H9 (cell line): ENCODE data around the gene UBE2D2. TPM values are rescaled to one million over a fixed set of nuclear protein-coding genes. Genes with fewer than 3 reads are reported as not detected.

Experiments
- DNase-seq: peaks from one replicate; pipeline ENCODE4 v3.0.0-alpha.2; 2017
- H2AFZ ChIP-seq: one replicate; pipeline ENCODE4 v1.6.1; 2013; ENCODE audit warnings: mild to moderate bottlenecking, low read length, control low read depth, moderate library complexity
- H2AK5ac ChIP-seq: 2 replicates; pipeline ENCODE4 v1.6.1; 2013; ENCODE audit warnings: low read length, control low read depth, mixed read lengths; ENCODE audit not compliant: insufficient read length
- H2BK120ac ChIP-seq: one replicate; pipeline ENCODE4 v1.6.1; 2013; ENCODE audit warnings: low read depth, mild to moderate bottlenecking, low read length, control low read depth, inconsistent platforms; ENCODE audit not compliant: poor library complexity, severe bottlenecking
- H2BK12ac ChIP-seq: 2 replicates; pipeline ENCODE4 v1.6.1; 2013; ENCODE audit warnings: low read length, control low read depth, mixed read lengths, low read depth; ENCODE audit not compliant: insufficient read length
- H2BK15ac ChIP-seq: 2 replicates; pipeline ENCODE4 v1.6.1; 2013; ENCODE audit warnings: low read depth, low read length, control low read depth
- H2BK20ac ChIP-seq: one replicate; pipeline ENCODE4 v1.6.1; 2013; ENCODE audit warnings: low read depth, mild to moderate bottlenecking, low read length, control low read depth, inconsistent platforms; ENCODE audit not compliant: poor library complexity, severe bottlenecking
- H2BK5ac ChIP-seq: 2 replicates; pipeline ENCODE4 v1.6.1; 2013; ENCODE audit warnings: low read length, control low read depth, mixed read lengths; ENCODE audit not compliant: insufficient read length
- H3K14ac ChIP-seq: 2 replicates; pipeline ENCODE4 v1.6.1; 2013; ENCODE audit warnings: low read length, control low read depth; ENCODE audit not compliant: insufficient read depth
- H3K18ac ChIP-seq: 2 replicates; pipeline ENCODE4 v1.6.1; 2013; ENCODE audit warnings: low read depth, mild to moderate bottlenecking, mixed read lengths, low read length, control low read depth; ENCODE audit not compliant: insufficient read length
- H3K23ac ChIP-seq: 2 replicates; pipeline ENCODE4 v1.6.1; 2013; ENCODE audit warnings: low read length, control low read depth, mixed read lengths, low read depth; ENCODE audit not compliant: insufficient read length
- H3K23me2 ChIP-seq: 2 replicates; pipeline ENCODE4 v1.6.1; 2013; ENCODE audit warnings: low read depth, mild to moderate bottlenecking, mixed read lengths, low read length, control low read depth; ENCODE audit not compliant: insufficient read length, poor library complexity, severe bottlenecking
- H3K27ac ChIP-seq: 2 replicates; pipeline ENCODE4 v1.5.1; 2013; ENCODE audit warnings: low read length, control low read depth, mixed read lengths, low read depth; ENCODE audit not compliant: insufficient read length
- H3K27me3 ChIP-seq: 2 replicates; pipeline ENCODE4 v1.6.1; 2013; ENCODE audit warnings: low read length, control low read depth, inconsistent platforms; ENCODE audit not compliant: insufficient read depth
- H3K4ac ChIP-seq: 2 replicates; pipeline ENCODE4 v1.6.1; 2013; ENCODE audit warnings: low read depth, mild to moderate bottlenecking, control low read depth, inconsistent platforms, low read length, moderate library complexity
- H3K4me1 ChIP-seq: 2 replicates; pipeline ENCODE4 v1.6.1; 2013; ENCODE audit warnings: low read length, control low read depth, inconsistent platforms; ENCODE audit not compliant: insufficient read depth
- H3K4me2 ChIP-seq: 2 replicates; pipeline ENCODE4 v1.6.1; 2013; ENCODE audit warnings: low read length, control low read depth, mixed read lengths; ENCODE audit not compliant: insufficient read length, insufficient read depth
- H3K56ac ChIP-seq: 2 replicates; pipeline ENCODE4 v1.6.1; 2013; ENCODE audit warnings: low read depth, mild to moderate bottlenecking, mixed read lengths, low read length, control low read depth; ENCODE audit not compliant: insufficient read length
- H3K79me1 ChIP-seq: 2 replicates; pipeline ENCODE4 v1.6.1; 2013; ENCODE audit warnings: low read depth, mild to moderate bottlenecking, moderate library complexity, low read length, control low read depth, inconsistent platforms; ENCODE audit not compliant: insufficient read depth, poor library complexity, severe bottlenecking
- H3K79me2 ChIP-seq: 2 replicates; pipeline ENCODE4 v1.6.1; 2013; ENCODE audit warnings: low read length, control low read depth, inconsistent platforms; ENCODE audit not compliant: insufficient read depth
- H3K9ac ChIP-seq: 2 replicates; pipeline ENCODE4 v1.6.1; 2013; ENCODE audit warnings: low read length, control low read depth, mixed read lengths; ENCODE audit not compliant: insufficient read length; ENCODE audit errors: extremely low read depth
- H3K9me3 ChIP-seq: one replicate; pipeline ENCODE4 v1.6.1; 2013; ENCODE audit warnings: low read depth, low read length, inconsistent platforms; ENCODE audit not compliant: control insufficient read depth
- H3T11ph ChIP-seq: one replicate; pipeline ENCODE4 v1.6.1; 2013; ENCODE audit warnings: mild to moderate bottlenecking, low read length, control low read depth, inconsistent platforms
- H4K20me1 ChIP-seq: one replicate; pipeline ENCODE4 v1.6.1; 2013; ENCODE audit not compliant: control insufficient read depth, insufficient read length, insufficient read depth
- H4K5ac ChIP-seq: 2 replicates; pipeline ENCODE4 v1.6.1; 2013; ENCODE audit warnings: low read depth, mild to moderate bottlenecking, mixed read lengths, low read length, control low read depth; ENCODE audit not compliant: insufficient read length
- H4K8ac ChIP-seq: replicated peaks from 2 replicates; pipeline ENCODE4 v1.6.1; 2013; ENCODE audit warnings: low read length, control low read depth, mixed read lengths, low read depth; ENCODE audit not compliant: insufficient read length
- H4K91ac ChIP-seq: 2 replicates; pipeline ENCODE4 v1.6.1; 2013; ENCODE audit warnings: low read depth, mild to moderate bottlenecking, moderate library complexity, mixed read lengths, low read length, control low read depth; ENCODE audit not compliant: insufficient read length
- H3K27ac Mint-ChIP-seq, 3 experiments: 2 replicates in 2 of 3; 3 replicates in 1 of 3; pipeline ENCODE4 v1.8.0; 2020 to 2021; ENCODE audit warnings: mixed read lengths in 3 of 3, mild to moderate bottlenecking in 1 of 3, moderate library complexity in 1 of 3
- H3K27me3 Mint-ChIP-seq: 2 replicates; pipeline ENCODE4 v1.8.0; 2021; ENCODE audit warnings: low read depth, mild to moderate bottlenecking, moderate library complexity, mixed read lengths
- H3K36me3 Mint-ChIP-seq, 3 experiments: 2 replicates in 2 of 3; 3 replicates in 1 of 3; pipeline ENCODE4 v1.8.0; 2020 to 2021; ENCODE audit warnings: low read depth in 3 of 3, mixed read lengths in 3 of 3; ENCODE audit not compliant: insufficient read depth in 1 of 3
- H3K4me1 Mint-ChIP-seq, 2 experiments: 2 replicates each; pipeline ENCODE4 v1.8.0; 2020; ENCODE audit warnings: mixed read lengths in 2 of 2
- H3K4me3 Mint-ChIP-seq, 2 experiments: 2 replicates in 1 of 2; 3 replicates in 1 of 2; pipeline ENCODE4 v1.8.0; 2020 to 2021; ENCODE audit warnings: mild to moderate bottlenecking in 2 of 2, mixed read lengths in 2 of 2, moderate library complexity in 1 of 2
- H3K9me3 Mint-ChIP-seq, 2 experiments: 2 replicates in 1 of 2; 3 replicates in 1 of 2; pipeline ENCODE4 v1.8.0; 2020; ENCODE audit warnings: mild to moderate bottlenecking in 2 of 2, mixed read lengths in 2 of 2, moderate library complexity in 1 of 2
- CTCF ChIP-seq: fragments of 200-600 bp; sonication (generic); conservative IDR thresholded peaks from 3 replicates; pipeline ENCODE4 v1.8.0; 2021; ENCODE audit warnings: antibody characterized with exemption, mild to moderate bottlenecking
- WGBS: extraction: QIAGEN DNeasy Blood & Tissue Kit; methylation state at CpG from one replicate; pipeline ENCODE4 v1.1.7; 2013; ENCODE audit warnings: missing lambda C conversion rate, low lambda C conversion rate, mixed read lengths; ENCODE audit not compliant: insufficient read length; ENCODE audit errors: extremely low coverage; 5-methylcytosine and 5-hydroxymethylcytosine counted together
- total RNA-seq: library from RNA; stranded (reverse); gene quantifications from 2 replicates; pipeline ENCODE4 v1.2.1, GENCODE V29; 2021

Gene UBE2D2
- total RNA-seq, 1 experiment from 2014 or later = 236 TPM

DNA sequence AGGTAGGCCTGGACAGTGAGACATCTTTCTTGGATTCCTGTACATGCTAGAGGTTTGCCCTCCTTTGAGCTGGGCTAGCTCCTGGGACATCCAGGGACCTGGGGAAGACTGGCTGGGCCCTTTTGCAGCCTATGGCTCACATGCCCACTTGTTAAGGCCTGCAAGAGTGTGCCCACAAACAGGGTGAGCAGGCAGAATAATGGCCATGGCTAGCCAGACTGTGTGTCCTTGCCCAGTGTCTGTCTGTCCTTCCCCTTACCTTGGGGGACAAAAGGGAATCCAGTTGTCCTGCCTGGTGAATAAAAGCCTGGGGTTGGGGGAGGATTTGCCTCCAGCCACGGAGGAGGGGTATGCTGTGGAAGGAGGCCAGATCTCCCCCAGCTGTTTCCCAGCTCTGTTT lies 74.1 kb downstream of the UBE2D2 start:
- no CpG with 5 or more reads among the region's 1 CpG for WGBS
- Histone ChIP-seq H2AK5ac (no peak overlapping the region), H4K8ac (no peak overlapping the region), H3K79me1 (no peaks in the 10 kb centered on the region), H3T11ph (no peak overlapping the region), H3K56ac (no peak overlapping the region), H3K4ac (no peak overlapping the region), H3K27me3 (no peaks in the 10 kb centered on the region), H3K18ac (no peak overlapping the region), H3K23me2 (no peaks in the 10 kb centered on the region), H2BK15ac (no peak overlapping the region), H2AFZ (no peak overlapping the region), H3K4me1 (peaks cover 23% of the 10 kb centered on the region; the same call in 1 of the 2 replicates), H3K4me2 (no peak overlapping the region), H2BK5ac (no peak overlapping the region), H2BK120ac (no peak overlapping the region), H3K79me2 (no peaks in the 10 kb centered on the region), H3K23ac (no peak overlapping the region), H3K14ac (no peak overlapping the region), H3K9me3 (no peaks in the 10 kb centered on the region), H3K9ac (no peak overlapping the region), H4K20me1 (no peaks in the 10 kb centered on the region), H2BK20ac (no peak overlapping the region), H4K91ac (no peak overlapping the region), H4K5ac (no peak overlapping the region), H3K27ac (no peak overlapping the region), H2BK12ac (no peak overlapping the region)
- peaks cover 6% of the 10 kb centered on the region for H3K27me3 Mint-ChIP-seq
- DNase-seq = no peak
- no peaks in the 10 kb centered on the region; a peak in 1 of 5 replicates for H3K9me3 Mint-ChIP-seq
- TF ChIP-seq CTCF = no peak
- H3K4me1 Mint-ChIP-seq = peaks cover 49 to 58% of the 10 kb centered on the region in 2 experiments
- H3K4me3 Mint-ChIP-seq = no peak overlapping the region
- H3K36me3 Mint-ChIP-seq = peaks cover 1 to 2% (median 2%) of the 10 kb centered on the region in 3 experiments; a peak in 5 of 7 replicates
- no peak overlapping the region for H3K27ac Mint-ChIP-seq
